ENCODE data around the gene PLLP.
A peak's percentile ranks its signal among the peaks of the same experiment; 100 is the strongest.

DNA sequence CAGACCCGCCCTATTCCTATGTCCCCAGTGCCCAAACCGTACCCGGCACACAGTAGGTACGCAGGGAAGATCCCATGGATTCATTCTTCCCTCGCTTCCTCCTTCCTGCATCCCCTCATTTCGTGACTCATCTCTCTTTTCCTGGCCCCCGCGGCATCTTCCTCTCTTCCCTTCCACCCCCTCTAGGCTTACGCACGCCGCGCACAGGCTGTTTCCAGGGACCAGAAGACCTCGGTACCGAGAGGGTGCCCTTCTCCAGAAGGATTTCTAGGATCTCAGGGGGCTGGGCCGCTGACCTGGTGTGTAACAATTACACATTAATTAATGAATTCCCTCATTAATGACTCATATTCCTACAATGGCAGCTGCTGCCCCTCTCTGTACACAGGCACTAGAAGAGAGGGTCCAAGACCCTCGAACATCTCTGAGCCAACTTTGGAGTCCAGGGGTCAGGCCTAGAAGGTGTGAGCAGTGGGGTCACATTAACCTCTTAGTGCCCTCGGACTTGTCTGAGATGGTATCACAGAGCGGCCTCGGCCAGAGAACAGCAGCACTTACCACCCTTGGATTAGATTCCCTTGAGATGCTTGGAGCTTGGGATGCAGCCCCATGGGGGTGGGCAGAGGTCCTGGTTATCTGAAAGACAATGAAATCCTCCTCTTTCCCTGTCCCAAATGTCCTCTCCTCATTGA is 16.8 kb upstream of the PLLP start:
- TF ChIP-seq RAD21 (conservative IDR thresholded peaks at IDR 0.05), result no peak
- no peak for TF ChIP-seq POLR2AphosphoS5 (IDR thresholded peaks at IDR 0.05)
- TF ChIP-seq, protein P1, sequence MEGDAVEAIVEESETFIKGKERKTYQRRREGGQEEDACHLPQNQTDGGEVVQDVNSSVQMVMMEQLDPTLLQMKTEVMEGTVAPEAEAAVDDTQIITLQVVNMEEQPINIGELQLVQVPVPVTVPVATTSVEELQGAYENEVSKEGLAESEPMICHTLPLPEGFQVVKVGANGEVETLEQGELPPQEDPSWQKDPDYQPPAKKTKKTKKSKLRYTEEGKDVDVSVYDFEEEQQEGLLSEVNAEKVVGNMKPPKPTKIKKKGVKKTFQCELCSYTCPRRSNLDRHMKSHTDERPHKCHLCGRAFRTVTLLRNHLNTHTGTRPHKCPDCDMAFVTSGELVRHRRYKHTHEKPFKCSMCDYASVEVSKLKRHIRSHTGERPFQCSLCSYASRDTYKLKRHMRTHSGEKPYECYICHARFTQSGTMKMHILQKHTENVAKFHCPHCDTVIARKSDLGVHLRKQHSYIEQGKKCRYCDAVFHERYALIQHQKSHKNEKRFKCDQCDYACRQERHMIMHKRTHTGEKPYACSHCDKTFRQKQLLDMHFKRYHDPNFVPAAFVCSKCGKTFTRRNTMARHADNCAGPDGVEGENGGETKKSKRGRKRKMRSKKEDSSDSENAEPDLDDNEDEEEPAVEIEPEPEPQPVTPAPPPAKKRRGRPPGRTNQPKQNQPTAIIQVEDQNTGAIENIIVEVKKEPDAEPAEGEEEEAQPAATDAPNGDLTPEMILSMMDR (IDR thresholded peaks at IDR 0.05; ENCODE audit: poor library complexity, severe bottlenecking), result no peak
- no peak for TF ChIP-seq EZH2 (IDR thresholded peaks at IDR 0.05; ENCODE audit: borderline replicate concordance, insufficient read depth, low read length, poor library complexity, severe bottlenecking)
- TF ChIP-seq, protein P2, sequence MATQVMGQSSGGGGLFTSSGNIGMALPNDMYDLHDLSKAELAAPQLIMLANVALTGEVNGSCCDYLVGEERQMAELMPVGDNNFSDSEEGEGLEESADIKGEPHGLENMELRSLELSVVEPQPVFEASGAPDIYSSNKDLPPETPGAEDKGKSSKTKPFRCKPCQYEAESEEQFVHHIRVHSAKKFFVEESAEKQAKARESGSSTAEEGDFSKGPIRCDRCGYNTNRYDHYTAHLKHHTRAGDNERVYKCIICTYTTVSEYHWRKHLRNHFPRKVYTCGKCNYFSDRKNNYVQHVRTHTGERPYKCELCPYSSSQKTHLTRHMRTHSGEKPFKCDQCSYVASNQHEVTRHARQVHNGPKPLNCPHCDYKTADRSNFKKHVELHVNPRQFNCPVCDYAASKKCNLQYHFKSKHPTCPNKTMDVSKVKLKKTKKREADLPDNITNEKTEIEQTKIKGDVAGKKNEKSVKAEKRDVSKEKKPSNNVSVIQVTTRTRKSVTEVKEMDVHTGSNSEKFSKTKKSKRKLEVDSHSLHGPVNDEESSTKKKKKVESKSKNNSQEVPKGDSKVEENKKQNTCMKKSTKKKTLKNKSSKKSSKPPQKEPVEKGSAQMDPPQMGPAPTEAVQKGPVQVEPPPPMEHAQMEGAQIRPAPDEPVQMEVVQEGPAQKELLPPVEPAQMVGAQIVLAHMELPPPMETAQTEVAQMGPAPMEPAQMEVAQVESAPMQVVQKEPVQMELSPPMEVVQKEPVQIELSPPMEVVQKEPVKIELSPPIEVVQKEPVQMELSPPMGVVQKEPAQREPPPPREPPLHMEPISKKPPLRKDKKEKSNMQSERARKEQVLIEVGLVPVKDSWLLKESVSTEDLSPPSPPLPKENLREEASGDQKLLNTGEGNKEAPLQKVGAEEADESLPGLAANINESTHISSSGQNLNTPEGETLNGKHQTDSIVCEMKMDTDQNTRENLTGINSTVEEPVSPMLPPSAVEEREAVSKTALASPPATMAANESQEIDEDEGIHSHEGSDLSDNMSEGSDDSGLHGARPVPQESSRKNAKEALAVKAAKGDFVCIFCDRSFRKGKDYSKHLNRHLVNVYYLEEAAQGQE (IDR thresholded peaks at IDR 0.05; ENCODE audit: borderline replicate concordance), result peak; percentile 10

Measured in neural cell (in vitro differentiated cells).